ENCODE results near the gene TMEM198. TPM values are rescaled to one million over a fixed set of nuclear protein-coding genes. Genes with fewer than 3 reads are reported as not detected.

TMEM198 gene
- total RNA-seq, 6 experiments from 2014 or later: 2.3 to 2.8 (median 2.7) TPM

DNA sequence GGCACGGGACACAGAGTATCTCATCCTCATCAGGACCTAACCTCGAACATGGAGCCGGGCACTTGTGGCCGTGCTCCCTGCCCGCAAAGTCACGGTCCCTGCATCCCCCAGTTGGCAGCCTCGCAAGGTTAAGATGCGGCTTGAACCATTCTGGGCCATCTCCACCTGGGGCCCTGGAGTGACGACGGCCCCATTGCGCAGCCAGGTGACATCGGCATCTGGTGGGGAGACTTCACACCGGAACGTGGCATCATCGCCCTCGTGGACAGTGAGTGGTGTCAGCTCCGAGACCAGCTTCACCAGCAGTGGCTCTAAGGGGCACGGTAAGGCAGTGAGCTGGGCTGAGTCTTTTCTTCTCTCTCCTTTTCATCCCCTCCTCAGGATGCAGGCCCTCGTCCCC is 12.6 kb downstream of the TMEM198 start:
- no peak for DNase-seq
- Mint-ChIP-seq H3K9me3 (no peaks in the 10 kb centered on the region), H3K27me3 (ENCODE audit: insufficient read depth) (no peaks in the 10 kb centered on the region; the same call in none of the 2 replicates), H3K27ac (no peak overlapping the region), H3K36me3 (ENCODE audit: low read depth) (no peaks in the 10 kb centered on the region), H3K4me1 (ENCODE audit: low read depth) (peaks cover 7% of the 10 kb centered on the region; the same call in 1 of the 2 replicates), H3K4me3 (no peak overlapping the region)
- TF ChIP-seq, protein P1, sequence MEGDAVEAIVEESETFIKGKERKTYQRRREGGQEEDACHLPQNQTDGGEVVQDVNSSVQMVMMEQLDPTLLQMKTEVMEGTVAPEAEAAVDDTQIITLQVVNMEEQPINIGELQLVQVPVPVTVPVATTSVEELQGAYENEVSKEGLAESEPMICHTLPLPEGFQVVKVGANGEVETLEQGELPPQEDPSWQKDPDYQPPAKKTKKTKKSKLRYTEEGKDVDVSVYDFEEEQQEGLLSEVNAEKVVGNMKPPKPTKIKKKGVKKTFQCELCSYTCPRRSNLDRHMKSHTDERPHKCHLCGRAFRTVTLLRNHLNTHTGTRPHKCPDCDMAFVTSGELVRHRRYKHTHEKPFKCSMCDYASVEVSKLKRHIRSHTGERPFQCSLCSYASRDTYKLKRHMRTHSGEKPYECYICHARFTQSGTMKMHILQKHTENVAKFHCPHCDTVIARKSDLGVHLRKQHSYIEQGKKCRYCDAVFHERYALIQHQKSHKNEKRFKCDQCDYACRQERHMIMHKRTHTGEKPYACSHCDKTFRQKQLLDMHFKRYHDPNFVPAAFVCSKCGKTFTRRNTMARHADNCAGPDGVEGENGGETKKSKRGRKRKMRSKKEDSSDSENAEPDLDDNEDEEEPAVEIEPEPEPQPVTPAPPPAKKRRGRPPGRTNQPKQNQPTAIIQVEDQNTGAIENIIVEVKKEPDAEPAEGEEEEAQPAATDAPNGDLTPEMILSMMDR (IDR thresholded peaks at IDR 0.05): no peak

DNA sequence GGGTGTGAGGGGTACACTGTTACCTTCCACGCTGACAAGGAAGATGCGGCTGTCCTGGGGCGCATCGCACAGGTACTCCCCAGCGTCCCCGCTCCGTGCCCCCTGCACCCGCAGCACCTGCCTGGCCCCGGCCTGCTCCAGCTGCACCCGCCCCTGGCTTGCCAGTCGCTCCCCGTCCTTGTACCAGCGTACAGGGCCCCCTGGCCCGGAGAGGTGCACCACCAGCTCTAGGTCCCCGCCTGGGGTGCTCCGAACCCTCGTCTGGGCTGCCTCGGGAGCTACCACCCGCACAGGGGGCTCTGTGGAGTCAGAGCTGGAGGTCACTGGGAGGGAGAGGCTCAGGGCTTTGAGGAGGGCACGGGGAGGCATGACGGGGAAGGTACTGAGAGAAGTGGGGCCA is 13.5 kb downstream of the TMEM198 start:
- no peak for DNase-seq
- no peak overlapping the region for H3K27ac Mint-ChIP-seq
- no peaks in the 10 kb centered on the region for H3K9me3 Mint-ChIP-seq
- H3K4me3 Mint-ChIP-seq: no peak overlapping the region
- no peaks in the 10 kb centered on the region; the same call in none of the 2 replicates for H3K27me3 Mint-ChIP-seq (ENCODE audit: insufficient read depth)
- H3K4me1 Mint-ChIP-seq (ENCODE audit: low read depth): peaks cover 7% of the 10 kb centered on the region; the same call in 1 of the 2 replicates
- no peaks in the 10 kb centered on the region for H3K36me3 Mint-ChIP-seq (ENCODE audit: low read depth)
- TF ChIP-seq, protein P1 (IDR thresholded peaks at IDR 0.05): no peak

DNA sequence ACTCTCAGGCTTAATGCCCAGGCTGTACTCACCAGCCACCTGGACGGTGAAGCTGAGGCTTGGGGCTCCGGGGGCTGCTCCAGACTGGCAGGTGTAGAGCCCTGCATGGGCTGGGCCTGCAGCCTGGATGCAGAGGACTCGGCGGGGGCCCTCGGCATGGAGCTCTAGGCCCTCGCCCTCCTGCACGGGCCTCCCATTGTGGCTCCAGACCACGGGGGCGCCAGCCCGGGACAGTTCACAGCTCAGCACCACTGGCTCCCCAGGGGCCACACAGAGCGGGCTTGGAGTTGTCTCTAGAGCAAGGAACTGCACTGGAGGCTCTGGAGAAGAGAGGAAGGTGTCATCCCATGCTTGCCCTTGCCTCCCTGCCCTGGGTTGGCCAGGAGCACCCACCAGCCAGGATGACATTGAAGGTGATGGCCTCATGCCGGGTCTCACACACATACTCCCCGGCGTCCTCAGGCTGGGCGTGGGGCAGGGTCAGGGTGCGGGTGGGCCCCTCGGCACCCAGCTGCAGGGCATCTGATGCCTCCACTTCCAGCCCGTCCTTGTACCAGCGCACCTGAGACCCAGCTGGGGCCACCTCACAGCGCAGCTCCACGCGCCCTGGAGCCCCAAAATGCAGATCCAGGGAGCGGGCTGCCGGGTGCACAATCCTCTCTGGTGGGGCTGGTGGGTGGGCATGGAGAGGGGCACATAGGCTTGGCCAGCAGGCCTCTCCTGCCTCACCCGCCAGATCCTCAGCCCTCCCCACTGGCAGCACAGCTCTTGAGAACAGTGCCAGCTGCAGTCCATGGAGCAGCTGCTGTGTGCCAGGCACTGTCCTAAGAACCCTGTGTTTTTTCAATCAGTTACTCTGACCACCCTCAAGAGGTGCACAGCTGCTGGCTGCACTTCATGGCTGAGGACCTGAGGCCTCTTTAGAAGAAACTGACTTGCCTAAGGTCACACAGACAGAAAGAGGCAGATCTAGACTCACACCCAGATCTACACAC is 14.3 kb downstream of the TMEM198 start:
- Mint-ChIP-seq H3K27ac (no peak overlapping the region), H3K27me3 (ENCODE audit: insufficient read depth) (no peaks in the 10 kb centered on the region; the same call in none of the 2 replicates), H3K4me1 (ENCODE audit: low read depth) (peaks cover 7% of the 10 kb centered on the region; the same call in 1 of the 2 replicates), H3K9me3 (no peaks in the 10 kb centered on the region), H3K4me3 (no peak overlapping the region), H3K36me3 (ENCODE audit: low read depth) (no peaks in the 10 kb centered on the region)
- TF ChIP-seq, protein P1 (IDR thresholded peaks at IDR 0.05): no peak
- no peak for DNase-seq

DNA sequence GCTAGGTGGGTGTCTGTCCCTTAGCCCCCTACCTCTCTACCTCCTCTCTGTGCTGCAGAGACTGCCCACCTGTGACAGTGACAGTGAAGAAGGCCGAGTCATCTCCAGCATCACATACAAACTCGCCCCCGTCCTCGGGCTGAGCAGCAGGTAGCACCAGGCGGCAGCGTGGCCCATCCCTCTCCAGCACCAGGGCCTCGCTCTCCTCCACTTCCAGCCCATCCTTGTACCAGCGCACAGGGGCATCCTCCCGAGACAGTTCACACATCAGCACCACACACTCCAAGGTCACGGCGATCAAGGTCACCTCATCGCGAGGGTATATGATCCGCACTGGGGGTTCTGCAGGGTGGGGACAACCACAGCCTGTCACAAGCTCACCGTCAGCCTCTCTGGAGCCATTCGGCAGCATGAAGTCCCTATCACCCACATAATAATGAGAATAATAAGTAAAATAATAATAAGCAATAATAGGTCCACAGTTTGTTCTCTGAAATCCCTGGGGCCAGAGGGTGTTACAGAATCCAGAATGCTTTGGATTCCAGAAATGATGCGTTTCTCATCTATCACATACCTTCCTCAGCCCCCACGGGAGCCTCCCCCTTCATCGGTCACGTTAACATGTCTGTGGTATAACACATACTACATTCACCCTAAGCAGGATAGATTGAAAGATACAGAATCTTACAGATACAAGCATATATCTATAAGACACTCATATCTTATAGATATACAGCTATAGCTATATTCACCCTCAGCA is 15.5 kb downstream of the TMEM198 start:
- TF ChIP-seq, protein P1 (IDR thresholded peaks at IDR 0.05): no peak
- H3K4me1 Mint-ChIP-seq (ENCODE audit: low read depth): peaks cover 7% of the 10 kb centered on the region; the same call in 1 of the 2 replicates
- H3K27ac Mint-ChIP-seq: no peak overlapping the region
- peaks cover under 1% of the 10 kb centered on the region; the same call in 1 of the 2 replicates for H3K36me3 Mint-ChIP-seq (ENCODE audit: low read depth)
- H3K27me3 Mint-ChIP-seq (ENCODE audit: insufficient read depth): no peaks in the 10 kb centered on the region; the same call in none of the 2 replicates
- DNase-seq: no peak
- no peak overlapping the region for H3K4me3 Mint-ChIP-seq
- no peaks in the 10 kb centered on the region for H3K9me3 Mint-ChIP-seq

Measured in HFFc6 (cell line).